NCI-H128 (cell line): ENCODE results near the gene RHBDF1.

Experiments used
- DNase-seq: peaks from one replicate; lab custom pipeline; 2025; ENCODE audit not compliant: unreplicated experiment; lab: John Stamatoyannopoulos, UW

Gene RHBDF1

GRCh38 chr16:75580-76501 is 3.4 kb upstream of the RHBDF1 start:
- DNase-seq = no peak

GRCh38 chr16:74747-75334 is 2.4 kb upstream of the RHBDF1 start:
- DNase-seq = no peak

GRCh38 chr16:74051-74746 is 1.8 kb upstream of the RHBDF1 start:
- DNase-seq = no peak

- DNase-seq = no peak
Observed at GRCh38 chr16:71540-72401, 660 bp downstream of the RHBDF1 start.

GRCh38 chr16:71210-71539 is 1.3 kb downstream of the RHBDF1 start:
- DNase-seq = no peak

- DNase-seq = no peak
Observed at GRCh38 chr16:69181-69580, 3.2 kb downstream of the RHBDF1 start.

- no peak for DNase-seq
Observed at GRCh38 chr16:67884-68789, 4.3 kb downstream of the RHBDF1 start.

- DNase-seq = no peak
Observed at GRCh38 chr16:67183-67791, 5.1 kb downstream of the RHBDF1 start.

GRCh38 chr16:66309-67182 is 5.9 kb downstream of the RHBDF1 start:
- DNase-seq = no peak

GRCh38 chr16:65745-66144 is 6.7 kb downstream of the RHBDF1 start:
- peak; percentile 49 for DNase-seq

- DNase-seq = no peak
Observed at GRCh38 chr16:64914-65255, 7.5 kb downstream of the RHBDF1 start.

GRCh38 chr16:63998-64913 is 8.2 kb downstream of the RHBDF1 start:
- no peak for DNase-seq

GRCh38 chr16:63466-63865 is 9.0 kb downstream of the RHBDF1 start:
- DNase-seq = no peak

GRCh38 chr16:62968-63391 is 9.5 kb downstream of the RHBDF1 start:
- no peak for DNase-seq

- DNase-seq = no peak
Observed at GRCh38 chr16:62283-62967, 10.0 kb downstream of the RHBDF1 start.

GRCh38 chr16:61879-62281 is 10.6 kb downstream of the RHBDF1 start:
- no peak for DNase-seq
